ENCODE data around the gene HCN2.

HCN2 gene

GRCh38 chr19:640606-641189 is 51.0 kb downstream of the HCN2 start:
- no peak for DNase-seq (ENCODE audit: low spot score)

DNA sequence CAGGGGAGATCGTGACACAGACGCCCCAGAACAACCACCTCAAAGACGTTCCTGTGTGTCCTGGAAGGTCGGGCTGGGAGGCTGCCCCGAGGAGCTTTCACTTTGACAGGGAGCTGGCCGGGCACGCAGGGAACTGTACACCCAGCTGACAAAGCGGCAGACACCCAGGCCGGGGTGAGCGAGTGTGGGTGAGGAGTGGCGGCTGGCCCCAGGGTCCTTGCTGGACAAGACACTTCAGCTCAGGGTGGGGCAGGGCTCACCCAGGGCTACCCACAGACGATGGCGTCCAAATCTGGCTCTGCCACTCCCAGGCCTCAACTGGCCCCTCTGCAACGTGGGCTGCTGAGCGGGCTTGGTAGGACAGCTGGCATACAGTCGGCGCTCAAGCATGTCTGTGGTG is 52.0 kb downstream of the HCN2 start:
- no peak for DNase-seq (ENCODE audit: low spot score)

GRCh38 chr19:642767-643727 is 53.4 kb downstream of the HCN2 start:
- DNase-seq (ENCODE audit: low spot score) = no peak

DNA sequence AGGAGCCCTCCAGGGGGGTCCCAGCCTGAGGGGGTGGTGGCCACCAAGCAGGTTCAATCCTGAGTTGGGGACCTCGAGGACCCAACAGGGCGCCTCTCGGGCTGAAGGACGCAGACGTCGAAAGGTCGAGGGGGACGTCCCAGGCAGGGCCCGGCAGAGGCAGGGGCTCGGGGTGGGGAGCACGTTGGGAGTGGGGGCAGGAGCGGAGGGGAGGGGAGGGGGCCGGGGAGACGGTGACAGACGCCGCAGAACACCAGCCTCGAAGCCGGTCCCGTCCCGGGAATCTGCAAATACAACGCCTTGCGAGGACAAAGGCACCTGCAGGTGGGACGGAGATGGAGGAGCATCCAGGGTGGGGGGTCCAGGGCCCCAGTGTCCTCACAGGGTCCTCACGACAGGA is 54.1 kb downstream of the HCN2 start:
- no peak for DNase-seq (ENCODE audit: low spot score)

DNA sequence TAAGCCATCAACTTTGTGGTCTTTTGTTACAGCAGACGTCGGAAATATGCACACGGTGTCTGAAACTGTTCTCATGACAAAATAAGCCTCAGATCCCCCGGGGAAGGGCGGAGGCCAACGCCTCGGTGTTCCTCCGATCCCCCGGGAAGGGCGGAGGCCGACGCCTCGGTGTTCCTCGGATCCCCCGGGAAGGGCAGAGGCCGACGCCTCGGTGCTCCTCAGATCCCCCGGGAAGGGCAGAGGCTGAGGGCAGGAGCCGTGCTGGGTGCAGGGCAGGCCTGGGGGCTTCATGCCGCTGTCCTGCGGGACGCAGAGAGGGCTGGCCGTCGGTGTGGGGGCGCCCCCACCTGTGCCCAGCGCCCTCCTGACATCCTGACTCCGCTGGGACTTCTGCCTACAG is 54.7 kb downstream of the HCN2 start:
- DNase-seq (ENCODE audit: low spot score) = no peak

DNA sequence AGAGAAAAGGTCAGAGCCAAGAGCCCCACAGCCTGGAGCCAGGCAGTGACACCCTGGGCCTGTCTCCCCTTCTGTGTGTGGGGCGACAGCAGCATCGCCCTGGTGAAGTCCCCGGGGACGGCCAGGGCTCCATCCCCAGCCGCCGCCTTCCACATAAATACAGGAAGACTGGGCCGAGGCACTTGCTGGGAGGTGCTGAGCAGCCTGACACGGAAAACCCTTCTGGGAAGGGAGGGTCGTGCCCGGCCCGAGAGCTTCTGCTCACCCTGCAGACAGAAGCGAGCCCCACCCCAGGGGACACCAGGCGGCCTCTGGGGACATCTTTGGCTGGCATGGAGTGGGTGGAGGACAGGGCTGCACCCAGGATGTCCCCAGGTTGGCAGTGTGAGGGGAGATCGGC is 55.1 kb downstream of the HCN2 start:
- DNase-seq (ENCODE audit: low spot score) = no peak

- DNase-seq (ENCODE audit: low spot score) = no peak
Observed at GRCh38 chr19:645912-646778, 56.5 kb downstream of the HCN2 start.

- DNase-seq (ENCODE audit: low spot score) = no peak
Observed at GRCh38 chr19:646779-647565, 57.3 kb downstream of the HCN2 start.

GRCh38 chr19:647566-648284 is 58.0 kb downstream of the HCN2 start:
- DNase-seq (ENCODE audit: low spot score) = no peak

GRCh38 chr19:648305-648704 is 58.6 kb downstream of the HCN2 start:
- no peak for DNase-seq (ENCODE audit: low spot score)

DNA sequence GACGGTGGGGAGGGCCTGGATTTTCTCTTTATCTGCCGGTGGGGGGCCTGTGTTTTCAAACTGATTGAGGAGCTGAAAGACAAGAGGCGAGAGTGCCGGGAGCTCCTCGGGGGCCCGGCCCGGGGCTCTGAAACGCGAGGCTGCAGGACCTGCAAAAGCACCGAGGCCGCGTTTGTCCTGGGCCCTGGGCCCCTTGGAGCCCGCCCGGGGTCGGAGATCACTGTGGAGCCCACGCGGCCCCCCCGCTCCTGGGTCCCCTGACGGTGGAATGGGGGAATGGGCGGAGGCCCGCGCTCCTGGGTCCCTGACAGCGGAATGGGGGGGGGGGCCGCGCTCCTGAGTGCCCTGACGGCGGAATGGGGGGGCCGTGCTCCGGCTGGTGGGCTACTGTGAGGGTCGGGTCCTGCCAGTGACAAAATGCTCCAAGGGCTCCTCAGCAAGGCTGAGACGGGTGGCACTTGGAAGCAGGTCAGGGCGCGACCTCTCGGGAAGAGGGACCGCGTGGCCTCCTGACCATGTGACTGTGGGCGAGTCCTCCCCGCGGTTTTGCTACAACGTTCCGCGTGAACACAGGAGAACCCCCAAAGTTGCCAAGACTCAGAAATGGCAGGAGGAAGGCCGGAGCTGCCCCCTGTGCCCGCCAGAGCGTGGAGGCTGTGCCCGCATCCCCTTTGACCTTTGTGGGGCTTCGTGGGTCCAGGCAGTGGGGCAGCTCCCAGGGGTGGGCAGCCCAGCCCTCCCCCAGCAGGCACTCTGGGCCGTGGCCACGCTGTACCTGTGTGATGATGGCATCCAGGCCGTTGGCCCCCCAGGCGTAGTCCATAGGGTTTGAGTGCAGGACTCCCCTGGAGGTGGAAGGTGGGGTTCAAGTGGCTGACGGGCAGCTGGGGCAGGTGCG is 59.5 kb downstream of the HCN2 start:
- DNase-seq (ENCODE audit: low spot score) = no peak

- no peak for DNase-seq (ENCODE audit: low spot score)
Observed at GRCh38 chr19:650121-650520, 60.4 kb downstream of the HCN2 start.

DNA sequence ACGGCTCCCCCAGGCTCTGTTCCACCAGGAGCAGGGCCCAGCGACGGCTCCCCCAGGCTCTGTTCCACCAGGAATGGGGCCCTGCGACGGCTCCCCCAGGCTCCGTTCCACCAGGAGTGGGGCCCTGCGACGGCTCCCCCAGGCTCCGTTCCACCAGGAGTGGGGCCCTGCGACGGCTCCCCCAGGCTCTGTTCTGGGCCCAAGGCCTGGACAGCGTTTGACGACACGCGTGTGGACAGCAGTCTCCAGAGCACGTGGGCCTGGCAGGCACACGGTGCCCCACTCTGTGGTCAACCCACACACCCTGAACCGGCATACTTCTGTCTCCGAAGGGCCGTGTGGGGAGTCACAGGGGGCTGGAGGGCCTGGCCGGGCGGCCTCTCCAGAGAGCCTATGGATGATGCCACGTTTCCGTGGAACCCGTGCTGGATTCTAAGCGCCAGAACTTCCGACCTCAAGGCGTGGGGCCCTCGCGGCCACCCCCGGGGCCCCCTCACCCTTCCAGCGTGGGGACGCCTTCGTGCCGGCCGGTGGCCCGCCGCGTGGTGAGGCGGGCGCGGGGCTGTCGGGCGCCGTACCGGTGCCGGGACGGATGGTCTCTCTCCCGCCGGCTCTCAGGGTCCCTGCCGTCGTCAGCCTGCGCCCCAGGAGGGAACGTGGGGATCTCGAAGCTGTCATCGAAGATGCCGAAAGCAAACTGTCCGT is 61.6 kb downstream of the HCN2 start:
- no peak for DNase-seq (ENCODE audit: low spot score)

GRCh38 chr19:651991-652390 is 62.3 kb downstream of the HCN2 start:
- DNase-seq (ENCODE audit: low spot score) = no peak

GRCh38 chr19:652467-653389 is 63.0 kb downstream of the HCN2 start:
- no peak for DNase-seq (ENCODE audit: low spot score)

DNA sequence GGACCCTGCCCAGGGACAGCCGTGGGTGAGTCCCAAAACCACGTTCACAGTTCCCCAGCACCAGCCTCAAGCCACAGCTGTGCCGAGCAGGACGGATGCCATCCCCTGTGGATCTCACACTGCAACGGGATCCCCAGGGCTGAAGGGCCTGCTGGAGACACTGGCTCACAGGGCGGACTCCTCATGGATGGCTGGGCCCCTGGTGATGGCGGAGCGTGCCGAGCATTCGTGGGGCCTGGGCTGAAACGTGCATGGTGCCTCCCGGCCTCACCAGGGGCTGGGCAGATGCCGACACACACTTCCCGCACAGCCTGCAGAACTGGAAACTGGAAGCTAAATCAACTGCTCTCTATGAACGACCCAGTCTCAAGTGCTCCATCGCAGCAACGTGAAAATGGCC is 63.7 kb downstream of the HCN2 start:
- no peak for DNase-seq (ENCODE audit: low spot score)

DNA sequence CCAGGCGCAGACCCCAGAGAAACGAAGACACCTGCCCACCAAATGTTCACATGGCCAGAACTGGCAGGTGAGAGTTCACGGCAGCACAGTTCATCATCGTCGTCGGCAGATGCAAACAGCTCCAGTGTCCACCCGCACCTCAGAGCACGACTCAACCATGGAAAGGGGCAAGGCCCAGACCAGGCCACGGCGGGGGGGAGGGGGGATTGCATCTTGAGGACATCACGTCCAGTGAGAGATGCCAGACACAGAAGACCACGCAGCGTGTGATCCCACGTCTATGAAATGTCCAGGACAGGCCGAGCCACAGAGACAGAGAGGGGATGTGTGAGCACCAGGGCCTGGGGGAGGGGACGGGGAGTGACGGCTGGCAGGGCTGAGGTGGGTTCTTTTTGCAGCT is 66.0 kb downstream of the HCN2 start:
- no peak for DNase-seq (ENCODE audit: low spot score)
